Choroid plexus epithelial cell (primary cell): ENCODE data around the gene AKAIN1.

Experiments used
- DNase-seq: peaks from one replicate; pipeline ENCODE4 v3.0.0-alpha.2; 2010; ENCODE audit warnings: low read depth
- H3K4me3 ChIP-seq: 2 replicates; pipeline ENCODE4 v1.5.1; 2011; ENCODE audit warnings: low read depth, mild to moderate bottlenecking, control low read depth, low read length, moderate library complexity
- TF ChIP-seq, protein P1 (sequence below): conservative IDR thresholded peaks from 2 replicates; pipeline ENCODE4 v1.5.1; 2011; ENCODE audit warnings: low read depth, mild to moderate bottlenecking, control low read depth, inconsistent platforms, low read length, moderate library complexity

AKAIN1 gene

DNA sequence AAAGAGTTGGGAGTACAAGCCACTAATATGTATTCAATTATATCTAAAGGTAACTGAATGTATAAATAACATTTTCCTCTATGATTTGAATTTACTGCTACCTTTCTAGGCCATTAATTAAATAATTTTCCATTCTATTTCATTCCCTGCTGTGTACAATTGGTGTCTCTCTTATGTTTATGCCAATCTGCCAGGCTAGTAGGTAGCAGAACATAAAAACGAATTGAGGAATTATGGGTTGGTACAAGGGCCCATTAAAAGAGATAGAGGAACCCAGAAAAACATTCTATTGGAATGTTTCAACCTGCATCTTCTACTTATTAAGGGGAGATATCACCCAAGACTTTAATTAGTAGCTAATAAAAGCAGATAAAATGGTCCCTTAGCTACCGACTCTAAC is 32.2 kb downstream of the AKAIN1 start:
- no peak overlapping the region for H3K4me3 ChIP-seq
- DNase-seq = no peak
- TF ChIP-seq, protein P1, sequence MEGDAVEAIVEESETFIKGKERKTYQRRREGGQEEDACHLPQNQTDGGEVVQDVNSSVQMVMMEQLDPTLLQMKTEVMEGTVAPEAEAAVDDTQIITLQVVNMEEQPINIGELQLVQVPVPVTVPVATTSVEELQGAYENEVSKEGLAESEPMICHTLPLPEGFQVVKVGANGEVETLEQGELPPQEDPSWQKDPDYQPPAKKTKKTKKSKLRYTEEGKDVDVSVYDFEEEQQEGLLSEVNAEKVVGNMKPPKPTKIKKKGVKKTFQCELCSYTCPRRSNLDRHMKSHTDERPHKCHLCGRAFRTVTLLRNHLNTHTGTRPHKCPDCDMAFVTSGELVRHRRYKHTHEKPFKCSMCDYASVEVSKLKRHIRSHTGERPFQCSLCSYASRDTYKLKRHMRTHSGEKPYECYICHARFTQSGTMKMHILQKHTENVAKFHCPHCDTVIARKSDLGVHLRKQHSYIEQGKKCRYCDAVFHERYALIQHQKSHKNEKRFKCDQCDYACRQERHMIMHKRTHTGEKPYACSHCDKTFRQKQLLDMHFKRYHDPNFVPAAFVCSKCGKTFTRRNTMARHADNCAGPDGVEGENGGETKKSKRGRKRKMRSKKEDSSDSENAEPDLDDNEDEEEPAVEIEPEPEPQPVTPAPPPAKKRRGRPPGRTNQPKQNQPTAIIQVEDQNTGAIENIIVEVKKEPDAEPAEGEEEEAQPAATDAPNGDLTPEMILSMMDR = no peak

DNA sequence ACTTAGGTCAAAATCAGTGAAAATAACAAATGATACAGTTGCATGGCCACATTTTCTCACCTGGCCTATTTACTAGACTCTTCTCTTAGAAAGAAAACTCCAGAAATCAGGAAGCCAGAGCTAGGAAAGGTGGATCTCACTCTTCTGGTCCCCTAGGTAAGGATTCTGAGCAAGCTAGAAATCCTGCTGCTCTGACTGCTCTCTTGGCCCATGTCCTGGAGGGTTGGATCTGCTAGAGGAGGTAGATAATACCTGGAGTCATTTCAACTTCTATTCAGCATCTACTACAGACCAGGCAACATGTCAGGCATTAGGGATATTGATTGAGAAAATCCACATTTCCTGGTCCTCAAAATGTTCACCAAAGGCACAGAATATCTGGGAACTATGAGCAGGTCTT is 34.9 kb downstream of the AKAIN1 start:
- H3K4me3 ChIP-seq = no peak overlapping the region
- TF ChIP-seq, protein P1 = no peak
- no peak for DNase-seq

DNA sequence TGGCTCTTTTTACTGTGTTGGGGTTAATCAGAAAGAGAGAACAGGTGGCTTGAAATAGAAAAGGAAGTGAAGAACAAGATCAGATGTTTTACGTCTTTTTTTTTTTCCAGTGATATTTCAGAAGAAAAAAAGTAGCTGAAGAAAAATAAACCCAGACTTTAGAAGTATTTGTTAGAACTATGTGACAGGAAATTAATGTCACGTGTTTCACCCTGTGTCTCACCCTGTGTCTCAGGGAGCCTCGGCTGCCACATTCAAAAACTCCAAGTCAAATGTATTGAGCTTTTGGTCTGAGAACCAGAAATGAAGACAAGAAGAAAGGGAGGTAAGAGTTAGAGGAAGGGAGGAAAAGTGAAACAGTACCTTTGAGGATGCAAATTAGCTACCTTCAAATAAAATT is 38.0 kb downstream of the AKAIN1 start:
- H3K4me3 ChIP-seq = no peak overlapping the region
- TF ChIP-seq, protein P1 = no peak
- DNase-seq = no peak

DNA sequence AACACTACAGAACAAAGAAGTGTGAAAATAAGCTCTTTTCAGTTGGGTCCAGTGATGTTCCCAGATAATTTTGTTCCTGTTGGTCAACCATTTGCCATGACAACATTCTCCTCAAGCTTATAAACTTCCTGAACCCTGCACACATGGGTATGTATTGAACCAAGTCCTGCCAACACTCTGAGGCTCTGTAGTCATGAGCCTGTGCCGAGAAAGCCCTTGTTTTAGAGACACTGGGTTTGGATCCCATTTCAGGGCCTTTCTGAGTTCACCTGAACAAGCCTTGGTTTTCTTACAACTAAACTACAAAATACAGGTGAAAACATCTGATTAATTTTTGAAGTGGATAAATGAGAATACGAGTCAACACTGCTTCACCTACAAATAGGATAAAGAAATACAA is 38.5 kb downstream of the AKAIN1 start:
- DNase-seq = no peak
- TF ChIP-seq, protein P1 = no peak
- no peak overlapping the region for H3K4me3 ChIP-seq

DNA sequence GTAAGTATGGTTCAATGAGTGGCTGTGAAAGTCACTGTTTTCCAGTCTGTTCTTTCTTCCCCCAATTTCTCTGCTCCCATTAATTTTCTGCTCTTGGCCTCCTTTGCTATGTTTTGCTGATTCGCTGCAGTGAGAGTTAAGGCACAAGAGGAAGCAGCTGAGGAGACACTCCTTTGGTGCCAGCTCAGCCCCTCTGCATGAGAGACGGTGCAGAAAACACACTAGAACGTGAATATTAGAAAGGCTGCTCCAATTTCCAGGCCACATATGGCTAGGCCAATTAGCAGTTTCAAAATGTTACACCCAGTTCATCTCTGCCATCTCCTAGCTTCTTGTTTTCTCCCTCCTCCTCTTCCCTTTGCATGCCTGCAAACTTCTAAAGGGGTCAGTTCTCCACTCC is 38.9 kb downstream of the AKAIN1 start:
- H3K4me3 ChIP-seq = no peak overlapping the region
- TF ChIP-seq, protein P1 = no peak
- no peak for DNase-seq

DNA sequence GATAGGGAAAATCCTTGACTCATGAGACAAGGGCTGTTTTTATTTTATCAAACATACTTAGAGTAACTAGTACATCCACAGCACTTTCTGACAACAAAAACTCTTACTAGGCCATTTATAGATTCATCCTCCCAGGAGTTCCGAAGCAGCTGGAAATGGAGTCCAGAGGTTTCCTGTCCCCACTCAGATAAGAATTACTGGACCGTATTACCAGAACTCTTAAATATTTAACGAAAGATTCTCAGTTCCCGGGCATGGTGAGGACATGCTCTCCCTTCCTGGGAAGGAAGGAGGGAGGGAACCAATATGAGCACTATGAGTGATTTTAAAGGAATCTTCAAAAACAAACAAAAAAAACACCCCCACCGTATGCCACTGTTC is 41.2 kb downstream of the AKAIN1 start:
- TF ChIP-seq, protein P1 = no peak
- H3K4me3 ChIP-seq = no peak overlapping the region
- DNase-seq = no peak

DNA sequence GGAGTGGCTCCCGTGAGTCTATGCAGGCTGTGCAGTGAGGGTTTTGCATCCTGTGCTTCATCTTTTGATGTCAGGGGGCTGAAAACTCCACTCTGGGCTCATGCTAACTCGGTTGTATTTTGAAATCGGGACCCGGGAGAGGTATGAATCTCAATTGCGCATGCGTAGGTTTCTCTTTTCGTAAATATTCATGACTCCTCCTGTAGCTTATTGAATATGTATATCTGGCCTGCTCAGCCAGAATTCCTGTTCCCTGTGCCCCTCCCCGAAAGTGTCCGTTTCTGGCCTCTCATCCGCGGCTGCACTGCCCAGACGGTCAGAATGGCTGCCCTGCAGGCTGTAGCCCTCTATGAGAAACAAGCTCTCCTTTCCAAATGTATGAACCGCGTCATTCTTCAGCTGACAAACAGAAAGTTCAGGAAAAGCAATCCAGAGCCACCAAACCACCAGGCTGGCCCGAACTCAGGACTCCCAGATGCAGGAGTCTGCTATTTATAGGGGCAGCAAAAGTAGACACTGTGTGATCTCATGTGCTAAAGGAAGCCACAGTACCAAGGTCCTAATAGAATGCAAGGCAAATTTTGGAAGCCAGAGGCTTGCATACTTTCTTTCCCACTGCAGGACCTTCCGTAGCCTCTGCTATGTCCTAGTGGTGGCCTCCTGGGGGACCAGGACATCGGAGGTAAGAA is 41.7 kb downstream of the AKAIN1 start:
- TF ChIP-seq, protein P1 = no peak
- no peak overlapping the region for H3K4me3 ChIP-seq
- DNase-seq = no peak
